Body of pancreas (tissue), 4 donors: ENCODE measurements around the gene PLPP2. TPM values are rescaled to one million over a fixed set of nuclear protein-coding genes. Genes with fewer than 3 reads are reported as not detected.

Experiments used
- ATAC-seq: fragments of 150-250 bp; one replicate; pipeline ENCODE4 v1.9.1; 2016
- DNase-seq, 4 donors: peaks; one replicate each; pipeline ENCODE4 v3.0.0-alpha.2; 2019
- H3K27ac ChIP-seq, 4 donors: fragments of 200-600 bp; sonication (generic); 1 replicate in 3 of 4; 2 replicates in 1 of 4; pipeline versions ENCODE4 v1.5.1 to v1.6.1; 2016 to 2019; ENCODE audit warnings: mild to moderate bottlenecking in 1 of 4, mixed read lengths in 1 of 4, moderate library complexity in 1 of 4
- H3K27me3 ChIP-seq, 2 donors: fragments of 200-600 bp; sonication (generic); one replicate each; pipeline ENCODE4 v1.6.0; 2016; ENCODE audit warnings: mild to moderate bottlenecking in 1 of 2
- H3K36me3 ChIP-seq, 2 donors: fragments of 200-600 bp; sonication (generic); replicated peaks in 1 of 2; 2 replicates each; pipeline ENCODE4 v1.5.1; 2016; ENCODE audit warnings: low read depth in 2 of 2; ENCODE audit not compliant: insufficient read depth in 1 of 2
- H3K4me1 ChIP-seq: fragments of 200-600 bp; sonication (generic); one replicate; pipeline ENCODE4 v1.6.0; 2016
- H3K4me3 ChIP-seq, 2 donors: fragments of 200-600 bp; sonication (generic); 1 replicate in 1 of 2; 2 replicates in 1 of 2; pipeline ENCODE4 v1.5.1; 2016 to 2019
- H3K9me3 ChIP-seq, 3 donors: fragments of 200-600 bp; sonication (generic); 1 replicate in 2 of 3; 2 replicates in 1 of 3; pipeline ENCODE4 v1.5.1; 2016
- CTCF ChIP-seq, 7 experiments: fragments of 450-650 bp in 4 of 7; fragments of 200-600 bp in 3 of 7; sonication (generic) in 3 of 7; IDR thresholded peaks; one replicate each; pipeline ENCODE4 v1.5.1; 2016 to 2019; ENCODE audit warnings: antibody characterized with exemption in 7 of 7
- POLR2A ChIP-seq, 3 donors: fragments of 450-650 bp; IDR thresholded peaks; one replicate each; pipeline ENCODE4 v1.6.1; 2016; ENCODE audit warnings: antibody characterized with exemption in 3 of 3, mild to moderate bottlenecking in 2 of 3
- WGBS, 2 donors: methylation state at CpG; one replicate each; pipeline ENCODE4 v1.1.5; 2017; 5-methylcytosine and 5-hydroxymethylcytosine counted together
- intact Hi-C: fragments of 100-400 bp; cut with DNase I; formaldehyde crosslinking; loops from one replicate; pipeline ENCODE4 v1.15.1; 2023
- total RNA-seq, 2 donors: library from RNA; depleted of rRNA; stranded (reverse); fragments of >200 nt; gene quantifications; one replicate each; pipeline ENCODE4 v1.1.0, GENCODE V29; 2016

Gene PLPP2
- total RNA-seq, 2 donors from 2014 or later = 66.4 to 75.8 TPM

GRCh38 chr19:311813-312261, 20.6 kb upstream of the PLPP2 start:
- no peak for ATAC-seq
- Histone ChIP-seq H3K27ac (no peak overlapping the region), H3K36me3 (peaks cover 4 to 9% of the 10 kb centered on the region in 2 donors), H3K4me3 (no peak overlapping the region), H3K4me1 (no peaks in the 10 kb centered on the region), H3K27me3 (no peaks in the 10 kb centered on the region), H3K9me3 (no peaks in the 10 kb centered on the region)
- TF ChIP-seq POLR2A (IDR thresholded peaks at IDR 0.05) (no peak), CTCF (IDR thresholded peaks at IDR 0.05) (no peak)
- intact Hi-C loops = no loop called here
- DNase-seq = no peak
- 91 to 96% methylated on average over 10 to 28 of the region's 33 CpGs for WGBS, 2 donors

GRCh38 chr19:310781-311496, 19.7 kb upstream of the PLPP2 start:
- H3K27me3 ChIP-seq = no peaks in the 10 kb centered on the region
- ATAC-seq = no peak
- DNase-seq = no peak
- peak overlapping the region in 1 of 4 donors; percentile 11 for H3K27ac ChIP-seq
- WGBS, 2 donors = 94 to 100% methylated on average over 6 to 23 of the region's 24 CpGs
- intact Hi-C loops = no loop called here
- peaks cover 4 to 12% of the 10 kb centered on the region in 2 donors for H3K36me3 ChIP-seq
- H3K4me3 ChIP-seq = no peak overlapping the region
- no peaks in the 10 kb centered on the region for H3K4me1 ChIP-seq
- no peaks in the 10 kb centered on the region for H3K9me3 ChIP-seq
- TF ChIP-seq POLR2A (IDR thresholded peaks at IDR 0.05) = no peak
- TF ChIP-seq CTCF (IDR thresholded peaks at IDR 0.05) = no peak

GRCh38 chr19:310141-310651, 19.0 kb upstream of the PLPP2 start:
- no peak overlapping the region for H3K27ac ChIP-seq

GRCh38 chr19:309206-309565, 18.0 kb upstream of the PLPP2 start:
- 84% methylated on average over 3 to 14 of the region's 14 CpGs for WGBS, 2 donors
- DNase-seq (no peak), ATAC-seq (no peak)
- H3K4me1 ChIP-seq = no peaks in the 10 kb centered on the region
- intact Hi-C loops = no loop called here
- no peak overlapping the region for H3K27ac ChIP-seq
- TF ChIP-seq POLR2A (IDR thresholded peaks at IDR 0.05) (no peak), CTCF (IDR thresholded peaks at IDR 0.05) (no peak)
- no peaks in the 10 kb centered on the region for H3K9me3 ChIP-seq
- H3K36me3 ChIP-seq = peaks cover 4 to 12% of the 10 kb centered on the region in 2 donors
- no peaks in the 10 kb centered on the region for H3K27me3 ChIP-seq
- no peak overlapping the region for H3K4me3 ChIP-seq

More at GRCh38 chr19:310141-310651, 19.0 kb upstream of the PLPP2 start:
- H3K9me3 ChIP-seq = no peaks in the 10 kb centered on the region
- no peak for TF ChIP-seq CTCF (IDR thresholded peaks at IDR 0.05)
- TF ChIP-seq POLR2A (IDR thresholded peaks at IDR 0.05) = no peak
- H3K4me1 ChIP-seq = no peaks in the 10 kb centered on the region
- intact Hi-C loops = no loop called here
- H3K4me3 ChIP-seq = no peak overlapping the region
- WGBS, 2 donors = 63 to 84% methylated on average over 24 to 28 of the region's 30 CpGs
- H3K27me3 ChIP-seq = no peaks in the 10 kb centered on the region
- H3K36me3 ChIP-seq = peaks cover 4 to 12% of the 10 kb centered on the region in 2 donors
- ATAC-seq (no peak), DNase-seq (peak in 1 of 4 donors; percentile 23)
